Astrocyte (in vitro differentiated cells and primary cell): ENCODE data around the gene PPP1R14B.

Experiments used
- CTCF ChIP-seq: IDR thresholded peaks from 2 replicates; pipeline ENCODE4 v1.5.1; 2011; ENCODE audit warnings: low read depth, mild to moderate bottlenecking, inconsistent platforms, low read length, moderate library complexity; ENCODE audit not compliant: insufficient read depth
- EZH2 ChIP-seq: IDR thresholded peaks from 2 replicates; pipeline ENCODE4 v1.6.1; 2012; ENCODE audit warnings: mild to moderate bottlenecking, low read length, inconsistent platforms; ENCODE audit not compliant: insufficient read depth

GRCh38 chr11:64283092-64283491 is 36.3 kb upstream of the PPP1R14B start:
- TF ChIP-seq CTCF (no peak), EZH2 (no peak)
